PFSK-1 (cell line): ENCODE data around the gene PGLYRP4.

Experiments
- FOXP2 ChIP-seq: optimal IDR thresholded peaks from 2 replicates; pipeline ENCODE3; 2011; ENCODE audit warnings: borderline replicate concordance, control low read depth, inconsistent platforms; ENCODE audit not compliant: insufficient read depth; ENCODE audit errors: extremely low read length, extremely low read depth
- POLR2AphosphoS5 ChIP-seq: IDR thresholded peaks from 2 replicates; pipeline ENCODE4 v1.6.1; 2012; ENCODE audit warnings: low read depth, mild to moderate bottlenecking, control low read depth, low read length, moderate library complexity
- SIN3A ChIP-seq: IDR thresholded peaks from 2 replicates; pipeline ENCODE4 v1.6.1; 2012; ENCODE audit warnings: mild to moderate bottlenecking, low read length, moderate library complexity, borderline replicate concordance; ENCODE audit not compliant: insufficient read depth
- TAF1 ChIP-seq: IDR thresholded peaks from 2 replicates; pipeline ENCODE4 v1.6.1; 2012; ENCODE audit warnings: low read length, control low read depth, borderline replicate concordance; ENCODE audit not compliant: insufficient read depth
- TF ChIP-seq, protein P1 (sequence below), 2 experiments: IDR thresholded peaks; 2 replicates each; pipeline versions ENCODE4 v1.6.1 to v1.8.0; 2011 to 2012; ENCODE audit warnings: low read depth in 2 of 2, low read length in 2 of 2, control low read depth in 1 of 2, inconsistent platforms in 1 of 2, mild to moderate bottlenecking in 1 of 2, moderate library complexity in 1 of 2; ENCODE audit not compliant: insufficient read depth in 1 of 2

PGLYRP4 gene

DNA sequence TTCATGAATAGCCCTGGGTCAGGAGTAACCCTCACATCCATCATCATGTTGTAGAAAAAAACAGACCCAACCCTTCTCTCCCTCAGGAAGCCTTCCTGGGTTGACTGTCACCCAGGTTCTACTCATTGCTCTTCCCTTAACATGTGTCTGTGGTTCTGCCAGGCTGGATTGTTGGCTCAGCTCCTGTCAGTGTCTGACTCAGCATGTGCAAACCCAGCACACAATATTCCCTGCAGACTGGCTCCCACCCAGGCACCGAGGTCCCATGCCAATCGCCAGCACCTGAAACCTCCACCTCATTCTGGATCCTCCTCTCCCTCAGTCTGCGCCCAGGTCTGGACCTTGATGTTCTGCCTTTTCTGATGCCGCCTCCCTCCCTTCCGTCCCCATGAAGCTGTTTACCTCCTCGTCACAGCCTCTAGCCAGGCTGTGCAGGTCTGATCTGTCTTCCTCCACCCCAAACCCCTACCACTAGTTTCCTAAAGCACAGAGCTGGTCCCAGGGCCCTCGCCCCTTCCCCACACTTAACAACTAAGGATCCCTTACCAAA is 46.6 kb upstream of the PGLYRP4 start:
- TF ChIP-seq POLR2AphosphoS5 (no peak), FOXP2 (no peak), SIN3A (no peak), TAF1 (no peak)
- TF ChIP-seq, protein P1, sequence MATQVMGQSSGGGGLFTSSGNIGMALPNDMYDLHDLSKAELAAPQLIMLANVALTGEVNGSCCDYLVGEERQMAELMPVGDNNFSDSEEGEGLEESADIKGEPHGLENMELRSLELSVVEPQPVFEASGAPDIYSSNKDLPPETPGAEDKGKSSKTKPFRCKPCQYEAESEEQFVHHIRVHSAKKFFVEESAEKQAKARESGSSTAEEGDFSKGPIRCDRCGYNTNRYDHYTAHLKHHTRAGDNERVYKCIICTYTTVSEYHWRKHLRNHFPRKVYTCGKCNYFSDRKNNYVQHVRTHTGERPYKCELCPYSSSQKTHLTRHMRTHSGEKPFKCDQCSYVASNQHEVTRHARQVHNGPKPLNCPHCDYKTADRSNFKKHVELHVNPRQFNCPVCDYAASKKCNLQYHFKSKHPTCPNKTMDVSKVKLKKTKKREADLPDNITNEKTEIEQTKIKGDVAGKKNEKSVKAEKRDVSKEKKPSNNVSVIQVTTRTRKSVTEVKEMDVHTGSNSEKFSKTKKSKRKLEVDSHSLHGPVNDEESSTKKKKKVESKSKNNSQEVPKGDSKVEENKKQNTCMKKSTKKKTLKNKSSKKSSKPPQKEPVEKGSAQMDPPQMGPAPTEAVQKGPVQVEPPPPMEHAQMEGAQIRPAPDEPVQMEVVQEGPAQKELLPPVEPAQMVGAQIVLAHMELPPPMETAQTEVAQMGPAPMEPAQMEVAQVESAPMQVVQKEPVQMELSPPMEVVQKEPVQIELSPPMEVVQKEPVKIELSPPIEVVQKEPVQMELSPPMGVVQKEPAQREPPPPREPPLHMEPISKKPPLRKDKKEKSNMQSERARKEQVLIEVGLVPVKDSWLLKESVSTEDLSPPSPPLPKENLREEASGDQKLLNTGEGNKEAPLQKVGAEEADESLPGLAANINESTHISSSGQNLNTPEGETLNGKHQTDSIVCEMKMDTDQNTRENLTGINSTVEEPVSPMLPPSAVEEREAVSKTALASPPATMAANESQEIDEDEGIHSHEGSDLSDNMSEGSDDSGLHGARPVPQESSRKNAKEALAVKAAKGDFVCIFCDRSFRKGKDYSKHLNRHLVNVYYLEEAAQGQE (IDR thresholded peaks at IDR 0.05; ENCODE audit: insufficient read depth in 1 of 2, low read depth in 2 of 2, low read length in 2 of 2), result no peak

DNA sequence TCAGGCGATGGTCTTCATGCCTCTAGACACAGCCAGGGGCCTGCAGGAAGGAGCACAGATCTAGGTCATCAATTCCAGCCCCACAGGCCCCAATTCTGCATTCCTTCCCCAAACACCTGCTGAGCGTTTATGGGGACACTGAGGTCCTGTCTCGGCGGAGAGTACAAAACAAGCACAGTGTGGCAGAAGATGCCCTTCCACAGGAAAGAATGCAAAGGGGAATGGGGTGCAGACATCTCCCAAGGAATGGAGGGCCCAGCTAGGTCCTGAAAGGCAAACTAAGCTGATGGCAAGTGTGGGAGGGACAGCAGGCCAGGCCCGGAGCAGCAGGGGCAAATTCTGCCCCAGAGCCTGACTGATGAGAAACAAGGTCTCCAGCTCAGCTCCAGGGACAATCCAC is 45.8 kb upstream of the PGLYRP4 start:
- TF ChIP-seq, protein P1 (IDR thresholded peaks at IDR 0.05; ENCODE audit: insufficient read depth in 1 of 2, low read depth in 2 of 2, low read length in 2 of 2), result no peak
- no peak for TF ChIP-seq POLR2AphosphoS5

DNA sequence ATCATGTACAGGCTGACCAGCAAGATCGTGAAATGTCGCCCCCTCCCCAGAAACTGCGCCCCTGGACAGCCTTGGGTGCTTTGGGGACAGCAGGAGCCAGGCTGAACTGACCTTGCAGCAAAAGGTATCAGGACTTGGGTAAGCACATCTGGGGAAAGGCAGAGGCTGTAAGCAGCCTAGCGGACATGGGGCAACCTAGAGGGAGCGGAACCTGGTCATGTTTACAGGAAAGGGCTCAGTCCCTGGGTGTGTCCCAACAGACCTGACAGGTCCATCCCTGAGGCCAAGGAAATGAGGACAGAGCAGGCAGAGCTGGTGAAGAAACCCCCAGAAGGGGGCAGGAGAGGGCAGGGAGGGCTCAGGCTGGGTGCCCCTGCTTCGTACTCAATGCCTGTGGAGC is 45.3 kb upstream of the PGLYRP4 start:
- TF ChIP-seq, protein P1 (IDR thresholded peaks at IDR 0.05; ENCODE audit: insufficient read depth in 1 of 2, low read depth in 2 of 2, low read length in 2 of 2), result no peak
- TF ChIP-seq FOXP2, result no peak
- TF ChIP-seq POLR2AphosphoS5, result no peak
- no peak for TF ChIP-seq SIN3A
- TF ChIP-seq TAF1, result no peak

DNA sequence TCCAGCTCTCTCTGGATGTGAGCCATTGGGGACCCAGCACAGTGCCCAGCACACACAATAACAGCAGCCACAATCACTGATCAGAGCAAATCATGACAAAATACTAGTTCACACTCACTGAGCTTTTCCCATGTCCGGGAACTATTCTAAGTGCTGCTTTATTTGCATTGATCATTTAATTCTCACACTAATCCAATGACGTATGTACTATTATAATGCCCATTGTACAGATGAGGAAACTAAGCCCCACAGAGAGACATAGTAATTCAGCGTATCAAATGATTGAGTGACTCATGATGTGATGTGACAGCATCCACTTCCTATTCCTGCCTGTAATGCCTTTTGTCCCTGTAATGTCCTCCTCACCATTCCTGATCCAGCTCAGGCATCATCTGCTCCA is 44.2 kb upstream of the PGLYRP4 start:
- no peak for TF ChIP-seq FOXP2
- no peak for TF ChIP-seq SIN3A
- TF ChIP-seq TAF1, result no peak

DNA sequence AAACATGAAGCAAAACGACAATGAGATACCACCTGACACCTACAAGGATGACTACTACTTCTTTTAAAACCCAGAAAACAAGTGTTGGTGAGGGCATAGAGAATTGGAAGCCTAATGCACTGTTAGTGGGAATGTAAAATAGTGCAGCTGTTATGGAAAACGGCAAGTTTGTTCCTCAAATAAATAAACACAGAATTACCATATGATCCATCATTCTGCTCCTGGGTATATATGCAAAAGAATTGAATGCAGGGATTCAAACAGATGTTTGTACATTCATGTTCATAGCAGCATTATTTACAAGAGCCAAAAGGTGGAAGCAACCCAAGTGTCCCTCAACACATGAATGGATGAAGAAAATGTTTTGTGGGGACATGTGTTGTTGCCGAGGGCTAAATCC is 43.6 kb upstream of the PGLYRP4 start:
- TF ChIP-seq TAF1 (no peak), POLR2AphosphoS5 (no peak), FOXP2 (no peak), SIN3A (no peak)
- TF ChIP-seq, protein P1 (IDR thresholded peaks at IDR 0.05; ENCODE audit: insufficient read depth in 1 of 2, low read depth in 2 of 2, low read length in 2 of 2), result no peak
